Neural crest cell (in vitro differentiated cells): Measurements from ENCODE around the gene BPIFA1. TPM values are rescaled to one million over a fixed set of nuclear protein-coding genes. Genes with fewer than 3 reads are reported as not detected.

Experiments used
- DNase-seq: peaks from one replicate; pipeline ENCODE4 v3.0.0; 2021; ENCODE audit warnings: low read depth, mixed read lengths, low spot score
- H3K27ac Mint-ChIP-seq: one replicate; pipeline ENCODE4 v1.8.0; 2021; ENCODE audit warnings: mild to moderate bottlenecking, mixed read lengths; ENCODE audit not compliant: unreplicated experiment
- H3K27me3 Mint-ChIP-seq: 2 replicates; pipeline ENCODE4 v1.8.0; 2021; ENCODE audit warnings: low read depth, mild to moderate bottlenecking, mixed read lengths
- H3K36me3 Mint-ChIP-seq: 2 replicates; pipeline ENCODE4 v1.8.0; 2021; ENCODE audit warnings: low read depth, mild to moderate bottlenecking, mixed read lengths
- H3K4me1 Mint-ChIP-seq: 2 replicates; pipeline ENCODE4 v1.8.0; 2021; ENCODE audit warnings: mixed read lengths
- H3K4me3 Mint-ChIP-seq: one replicate; pipeline ENCODE4 v1.8.0; 2021; ENCODE audit warnings: mild to moderate bottlenecking, mixed read lengths
- H3K9me3 Mint-ChIP-seq: 2 replicates; pipeline ENCODE4 v1.8.0; 2021; ENCODE audit warnings: mixed read lengths
- CTCF ChIP-seq: fragments of 200-600 bp; sonication (generic); conservative IDR thresholded peaks from 2 replicates; pipeline ENCODE4 v1.5.0; 2021; ENCODE audit warnings: antibody characterized with exemption, mild to moderate bottlenecking
- total RNA-seq: library from RNA; stranded (reverse); gene quantifications from 2 replicates; pipeline ENCODE4 v1.2.1, GENCODE V29; 2021

Gene BPIFA1
- total RNA-seq, 1 donor from 2014 or later = not detected

GRCh38 chr20:33211817-33212424, 23.9 kb upstream of the BPIFA1 start:
- peaks cover 87% of the 10 kb centered on the region for H3K27me3 Mint-ChIP-seq
- H3K4me1 Mint-ChIP-seq = peaks cover 4% of the 10 kb centered on the region
- H3K36me3 Mint-ChIP-seq = no peaks in the 10 kb centered on the region
- H3K9me3 Mint-ChIP-seq = no peaks in the 10 kb centered on the region
- H3K27ac Mint-ChIP-seq = no peak overlapping the region
- no peak overlapping the region for H3K4me3 Mint-ChIP-seq
- DNase-seq = peak; percentile 47
- peak; percentile 72 for TF ChIP-seq CTCF

- TF ChIP-seq CTCF = no peak
- no peak within 1 kb of the TSS for H3K27ac Mint-ChIP-seq
- H3K27me3 Mint-ChIP-seq = peaks cover 85% of the 10 kb centered on the region
- no peak for DNase-seq
- no peaks in the 10 kb centered on the region for H3K9me3 Mint-ChIP-seq
- no peaks in the 10 kb centered on the region for H3K4me1 Mint-ChIP-seq
- no peak within 1 kb of the TSS for H3K4me3 Mint-ChIP-seq
- no peaks in the 10 kb centered on the region for H3K36me3 Mint-ChIP-seq
Measured at GRCh38 chr20:33217052-33217451, 18.7 kb upstream of the BPIFA1 start, which contains the start of gene BPIFA3. Gene BPIFA3, plus strand, starts transcription at chr20:33217352. Its CDS starts 185 bp downstream, at chr20:33217537.

GRCh38 chr20:33224399-33224798, 11.4 kb upstream of the BPIFA1 start:
- TF ChIP-seq CTCF = no peak
- Mint-ChIP-seq H3K9me3 (no peaks in the 10 kb centered on the region), H3K4me1 (no peaks in the 10 kb centered on the region), H3K27ac (no peak overlapping the region), H3K27me3 (peaks cover 96% of the 10 kb centered on the region), H3K36me3 (no peaks in the 10 kb centered on the region), H3K4me3 (no peak overlapping the region)
- no peak for DNase-seq

GRCh38 chr20:33229843-33230242, 6.0 kb upstream of the BPIFA1 start:
- no peak for DNase-seq
- TF ChIP-seq CTCF = no peak
- H3K9me3 Mint-ChIP-seq = no peaks in the 10 kb centered on the region
- H3K4me1 Mint-ChIP-seq = no peaks in the 10 kb centered on the region
- peak overlapping the region; percentile 20 for H3K27ac Mint-ChIP-seq
- H3K27me3 Mint-ChIP-seq = peaks cover 99% of the 10 kb centered on the region
- H3K36me3 Mint-ChIP-seq = no peaks in the 10 kb centered on the region
- H3K4me3 Mint-ChIP-seq = no peak overlapping the region

GRCh38 chr20:33231237-33231636, 4.6 kb upstream of the BPIFA1 start:
- no peaks in the 10 kb centered on the region for H3K4me1 Mint-ChIP-seq
- TF ChIP-seq CTCF = no peak
- H3K27ac Mint-ChIP-seq = no peak overlapping the region
- no peaks in the 10 kb centered on the region for H3K9me3 Mint-ChIP-seq
- H3K27me3 Mint-ChIP-seq = peaks cover 98% of the 10 kb centered on the region
- no peaks in the 10 kb centered on the region for H3K36me3 Mint-ChIP-seq
- no peak overlapping the region for H3K4me3 Mint-ChIP-seq
- DNase-seq = no peak
